Cardiac atrium fibroblast (primary cell): ENCODE data around the gene MAS1L. TPM values are rescaled to one million over a fixed set of nuclear protein-coding genes. Genes with fewer than 3 reads are reported as not detected.

Experiments used
- total RNA-seq: library from RNA; depleted of rRNA; stranded (reverse); fragments of >200 nt; gene quantifications from 2 replicates; pipeline ENCODE4 v1.2.3, GENCODE V29; 2015

The MAS1L gene, protein sequence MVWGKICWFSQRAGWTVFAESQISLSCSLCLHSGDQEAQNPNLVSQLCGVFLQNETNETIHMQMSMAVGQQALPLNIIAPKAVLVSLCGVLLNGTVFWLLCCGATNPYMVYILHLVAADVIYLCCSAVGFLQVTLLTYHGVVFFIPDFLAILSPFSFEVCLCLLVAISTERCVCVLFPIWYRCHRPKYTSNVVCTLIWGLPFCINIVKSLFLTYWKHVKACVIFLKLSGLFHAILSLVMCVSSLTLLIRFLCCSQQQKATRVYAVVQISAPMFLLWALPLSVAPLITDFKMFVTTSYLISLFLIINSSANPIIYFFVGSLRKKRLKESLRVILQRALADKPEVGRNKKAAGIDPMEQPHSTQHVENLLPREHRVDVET
- total RNA-seq: not detected in 2 replicates

DNA sequence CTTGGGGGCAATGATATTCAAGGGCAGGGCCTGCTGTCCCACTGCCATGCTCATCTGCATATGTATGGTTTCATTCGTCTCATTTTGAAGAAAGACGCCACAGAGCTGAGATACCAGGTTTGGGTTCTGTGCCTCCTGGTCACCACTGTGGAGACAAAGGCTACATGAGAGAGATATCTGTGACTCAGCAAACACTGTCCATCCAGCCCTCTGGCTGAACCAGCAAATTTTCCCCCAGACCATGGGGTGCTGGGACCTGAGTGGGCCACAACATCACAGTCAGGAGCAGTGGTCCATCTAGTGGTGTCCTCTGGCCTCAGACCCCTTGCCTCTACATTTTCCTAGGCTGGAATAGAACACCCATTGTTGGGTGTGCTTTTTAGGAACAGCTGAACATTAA lies at the start of gene MAS1L:
MAS1L (minus strand) TSS at position 297 of the 400 bp plus-strand sequence; CDS start at position 243, 54 bp downstream.

DNA sequence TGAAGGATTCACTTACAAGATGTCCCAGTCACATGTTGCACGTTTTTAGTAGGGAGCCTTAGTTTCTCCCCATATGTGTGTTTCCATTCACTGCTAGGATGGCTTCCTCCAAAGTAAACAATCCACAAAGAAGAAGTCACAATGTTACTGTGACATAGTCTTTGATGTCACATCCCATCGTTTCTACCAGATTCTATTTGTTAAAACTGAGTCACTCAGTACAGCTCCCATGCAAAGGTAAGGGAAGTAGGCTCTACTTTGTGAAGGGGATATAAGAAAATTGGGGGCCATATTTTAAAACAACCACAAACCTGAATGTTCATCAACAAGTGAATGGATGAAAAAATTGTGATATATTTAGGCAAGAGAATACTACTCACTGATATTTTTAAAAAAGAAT lies 30.8 kb downstream of the MAS1L start, which contains the start of the genes OR11A1 and OR2H1:
OR11A1 (minus strand) TSS at position 101 of the 400 bp plus-strand sequence. CDS start 29,430 bp downstream, outside the sequence.
OR2H1 (plus strand) TSS at position 185 of the 400 bp plus-strand sequence. CDS start 4,615 bp downstream, outside the sequence.

DNA sequence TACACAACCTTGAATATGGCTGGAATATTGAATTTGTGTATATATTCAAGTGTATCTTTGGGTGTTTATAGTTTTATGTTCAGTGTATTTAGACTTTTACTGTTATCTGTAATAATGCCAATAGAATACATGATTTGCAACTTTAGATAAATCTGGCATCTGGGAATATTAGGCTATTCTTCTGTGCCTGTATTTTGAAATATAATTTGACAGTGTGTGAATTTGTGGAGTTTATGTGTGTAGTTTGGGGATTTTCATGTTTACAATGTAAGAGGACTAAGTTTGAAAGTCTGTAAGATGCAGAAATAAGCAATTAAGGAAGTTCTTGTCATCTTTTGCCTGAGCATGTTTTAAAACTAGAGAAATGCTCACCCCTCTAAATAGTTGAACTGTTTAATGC lies 48.8 kb downstream of the MAS1L start, which contains the start of gene OR10C1:
OR10C1 (plus strand) TSS at position 301 of the 400 bp plus-strand sequence. CDS start 710 bp downstream, outside the sequence.

Other genes starting within 250 kb of the MAS1L start
- gene OR14J1, start 186.3 kb downstream of the MAS1L start, total RNA-seq: not detected in 2 replicates
- gene OR5V1, start 119.1 kb downstream of the MAS1L start, total RNA-seq: not detected in 2 replicates
- gene OR12D3, start 112.7 kb downstream of the MAS1L start, total RNA-seq: not detected in 2 replicates
- gene OR12D2, start 92.3 kb downstream of the MAS1L start, total RNA-seq: not detected in 2 replicates
- not detected in 2 replicates for gene OR12D1, start 73.0 kb downstream of the MAS1L start, total RNA-seq
- gene OR10C1, start 48.6 kb downstream of the MAS1L start, total RNA-seq: not detected in 2 replicates
- not detected in 2 replicates for gene OR11A1, start 30.9 kb downstream of the MAS1L start, total RNA-seq
- gene OR2H1, start 30.8 kb downstream of the MAS1L start, total RNA-seq: not detected in 2 replicates
- not detected in 2 replicates for gene UBD, start 71.8 kb upstream of the MAS1L start, total RNA-seq
- gene OR2H2, start 97.2 kb upstream of the MAS1L start, total RNA-seq: not detected in 2 replicates
- gene GABBR1, start 145.2 kb upstream of the MAS1L start, total RNA-seq: 10.4 and 17.1 TPM in 2 replicates
- not detected in 2 replicates for gene MOG, start 169.1 kb upstream of the MAS1L start, total RNA-seq
- gene ZFP57, start 193.2 kb upstream of the MAS1L start, total RNA-seq: not detected in 2 replicates
- gene HLA-F, start 235.5 kb upstream of the MAS1L start, total RNA-seq: 7.6 and 9.6 TPM in 2 replicates